ENCODE results near the gene ALX3.

Gene ALX3

GRCh38 chr1:110089561-110090275, 19.2 kb upstream of the ALX3 start:
- FAIRE-seq: no peak
- no peak for DNase-seq (ENCODE audit: insufficient read length, low spot score)
- TF ChIP-seq CTCF (IDR thresholded peaks at IDR 0.05; ENCODE audit: insufficient read depth, missing control alignments): no peak

- DNase-seq (ENCODE audit: insufficient read length, low spot score): no peak
- no peak for FAIRE-seq
- TF ChIP-seq CTCF (IDR thresholded peaks at IDR 0.05; ENCODE audit: insufficient read depth, missing control alignments): no peak
Measured at GRCh38 chr1:110088739-110089316, 18.4 kb upstream of the ALX3 start.

GRCh38 chr1:110087812-110088738, 17.6 kb upstream of the ALX3 start:
- DNase-seq (ENCODE audit: insufficient read length, low spot score): peak; percentile 67
- TF ChIP-seq CTCF (IDR thresholded peaks at IDR 0.05; ENCODE audit: insufficient read depth, missing control alignments): peak; percentile 62
- FAIRE-seq: no peak

GRCh38 chr1:110086961-110087360, 16.5 kb upstream of the ALX3 start:
- TF ChIP-seq CTCF (IDR thresholded peaks at IDR 0.05; ENCODE audit: insufficient read depth, missing control alignments): no peak
- no peak for FAIRE-seq

GRCh38 chr1:110085671-110086070, 15.2 kb upstream of the ALX3 start:
- DNase-seq (ENCODE audit: insufficient read length, low spot score) (no peak), FAIRE-seq (no peak)
- TF ChIP-seq CTCF (IDR thresholded peaks at IDR 0.05; ENCODE audit: insufficient read depth, missing control alignments): no peak

More at GRCh38 chr1:110086961-110087360, 16.5 kb upstream of the ALX3 start:
- DNase-seq (ENCODE audit: insufficient read length, low spot score): no peak

- FAIRE-seq (no peak), DNase-seq (ENCODE audit: insufficient read length, low spot score) (no peak)
- TF ChIP-seq CTCF (IDR thresholded peaks at IDR 0.05; ENCODE audit: insufficient read depth, missing control alignments): no peak
Measured at GRCh38 chr1:110084227-110085078, 14.0 kb upstream of the ALX3 start.

Data from D721Med (cell line).